ENCODE measurements around the gene HNMT.

Gene HNMT

GRCh38 chr2:137976274-137976673, 12.0 kb downstream of the HNMT start:
- no peaks in the 10 kb centered on the region for H3K36me3 ChIP-seq (ENCODE audit: low read length)
- TF ChIP-seq CTCF (IDR thresholded peaks at IDR 0.05; ENCODE audit: insufficient read depth, low read length, poor library complexity, severe bottlenecking): no peak

GRCh38 chr2:137977790-137978189, 13.5 kb downstream of the HNMT start:
- no peak for TF ChIP-seq EZH2phosphoT487 (conservative IDR thresholded peaks at IDR 0.05; ENCODE audit: low read length)
- no peak for TF ChIP-seq CTCF (IDR thresholded peaks at IDR 0.05; ENCODE audit: insufficient read depth, low read length, poor library complexity, severe bottlenecking)
- Histone ChIP-seq H3K36me3 (ENCODE audit: low read length) (no peaks in the 10 kb centered on the region), H3K27me3 (ENCODE audit: low read length) (no peaks in the 10 kb centered on the region), H3F3A (ENCODE audit: insufficient read depth) (no peaks in the 10 kb centered on the region), H3K9me2 (replicated peaks; ENCODE audit: insufficient read depth, low read length) (no peaks in the 10 kb centered on the region), H3K9ac (ENCODE audit: low read length) (no peak overlapping the region), H3K4me2 (ENCODE audit: low read depth, low read length, poor library complexity, severe bottlenecking) (no peak overlapping the region), H3K27ac (ENCODE audit: low read depth, low read length) (no peak overlapping the region), H4K20me1 (ENCODE audit: low read depth, low read length) (no peaks in the 10 kb centered on the region), H3K4me3 (ENCODE audit: insufficient read depth, low read length, poor library complexity, severe bottlenecking) (no peak overlapping the region), H3K79me2 (ENCODE audit: insufficient read depth, low read length) (no peaks in the 10 kb centered on the region), H2AFZ (ENCODE audit: low read depth, low read length, severe bottlenecking) (no peak overlapping the region), H3K9me3 (ENCODE audit: insufficient read depth, low read length) (no peaks in the 10 kb centered on the region)

More at GRCh38 chr2:137976274-137976673, 12.0 kb downstream of the HNMT start:
- Histone ChIP-seq H4K20me1 (ENCODE audit: low read depth, low read length) (no peaks in the 10 kb centered on the region), H3K27ac (ENCODE audit: low read depth, low read length) (no peak overlapping the region), H3K9me2 (replicated peaks; ENCODE audit: insufficient read depth, low read length) (no peaks in the 10 kb centered on the region), H3K9ac (ENCODE audit: low read length) (no peak overlapping the region), H3K27me3 (ENCODE audit: low read length) (no peaks in the 10 kb centered on the region), H2AFZ (ENCODE audit: low read depth, low read length, severe bottlenecking) (no peak overlapping the region), H3K79me2 (ENCODE audit: insufficient read depth, low read length) (no peaks in the 10 kb centered on the region), H3K9me3 (ENCODE audit: insufficient read depth, low read length) (no peaks in the 10 kb centered on the region), H3F3A (ENCODE audit: insufficient read depth) (no peaks in the 10 kb centered on the region), H3K4me3 (ENCODE audit: insufficient read depth, low read length, poor library complexity, severe bottlenecking) (no peak overlapping the region), H3K4me2 (ENCODE audit: low read depth, low read length, poor library complexity, severe bottlenecking) (no peak overlapping the region)

- no peak overlapping the region for H3K9ac ChIP-seq (ENCODE audit: low read length)
- TF ChIP-seq EZH2phosphoT487 (conservative IDR thresholded peaks at IDR 0.05; ENCODE audit: low read length): no peak
- TF ChIP-seq CTCF (IDR thresholded peaks at IDR 0.05; ENCODE audit: insufficient read depth, low read length, poor library complexity, severe bottlenecking): no peak
- no peaks in the 10 kb centered on the region for H3K27me3 ChIP-seq (ENCODE audit: low read length)
- H3K9me3 ChIP-seq (ENCODE audit: insufficient read depth, low read length): no peaks in the 10 kb centered on the region
- no peak overlapping the region for H3K27ac ChIP-seq (ENCODE audit: low read depth, low read length)
- no peaks in the 10 kb centered on the region for H3K79me2 ChIP-seq (ENCODE audit: insufficient read depth, low read length)
- H3K9me2 ChIP-seq (replicated peaks; ENCODE audit: insufficient read depth, low read length): no peaks in the 10 kb centered on the region
- no peaks in the 10 kb centered on the region for H3K36me3 ChIP-seq (ENCODE audit: low read length)
- no peak overlapping the region for H2AFZ ChIP-seq (ENCODE audit: low read depth, low read length, severe bottlenecking)
- no peak overlapping the region for H3K4me2 ChIP-seq (ENCODE audit: low read depth, low read length, poor library complexity, severe bottlenecking)
- no peak overlapping the region for H3K4me3 ChIP-seq (ENCODE audit: insufficient read depth, low read length, poor library complexity, severe bottlenecking)
- H3F3A ChIP-seq (ENCODE audit: insufficient read depth): no peaks in the 10 kb centered on the region
- H4K20me1 ChIP-seq (ENCODE audit: low read depth, low read length): no peaks in the 10 kb centered on the region
These were observed 16.2 kb downstream of the HNMT start for GRCh38 chr2:137980459-137980858.
